Nephron (organoid): ENCODE data around the gene SPATA31C1.
A peak's percentile ranks its signal among the peaks of the same experiment; 100 is the strongest.

Source experiments
- H3K27ac Mint-ChIP-seq, 3 experiments: 2 replicates each; pipeline ENCODE4 v1.8.0; 2020; ENCODE audit warnings: mixed read lengths in 3 of 3, mild to moderate bottlenecking in 2 of 3, moderate library complexity in 1 of 3
- H3K27me3 Mint-ChIP-seq: 2 replicates; pipeline ENCODE4 v1.8.0; 2021; ENCODE audit warnings: low read depth, mild to moderate bottlenecking, moderate library complexity, mixed read lengths
- H3K36me3 Mint-ChIP-seq: 2 replicates; pipeline ENCODE4 v1.8.0; 2020; ENCODE audit warnings: low read depth, mixed read lengths
- H3K4me1 Mint-ChIP-seq: 2 replicates; pipeline ENCODE4 v1.8.0; 2020; ENCODE audit warnings: mixed read lengths
- H3K4me3 Mint-ChIP-seq, 3 experiments: 2 replicates each; pipeline ENCODE4 v1.8.0; 2020; ENCODE audit warnings: mild to moderate bottlenecking in 3 of 3, mixed read lengths in 3 of 3, moderate library complexity in 2 of 3
- H3K9me3 Mint-ChIP-seq: 2 replicates; pipeline ENCODE4 v1.8.0; 2020; ENCODE audit warnings: mixed read lengths
- CTCF ChIP-seq, 3 experiments: fragments of 200-600 bp; sonication (generic); IDR thresholded peaks; one replicate each; pipeline ENCODE4 v1.5.0; 2021; ENCODE audit warnings: antibody characterized with exemption in 3 of 3; ENCODE audit not compliant: unreplicated experiment in 3 of 3

Gene SPATA31C1

GRCh38 chr9:87873607-87874303 is 44.0 kb upstream of the SPATA31C1 start:
- H3K27me3 Mint-ChIP-seq: peaks cover 13% of the 10 kb centered on the region
- H3K27ac Mint-ChIP-seq: peak overlapping the region; percentile 84 to 96 (median 91)
- H3K36me3 Mint-ChIP-seq: no peaks in the 10 kb centered on the region
- no peak for TF ChIP-seq CTCF (IDR thresholded peaks at IDR 0.05; ENCODE audit: unreplicated experiment in 3 of 3)
- peaks cover 3% of the 10 kb centered on the region for H3K9me3 Mint-ChIP-seq
- H3K4me1 Mint-ChIP-seq: peaks cover 36% of the 10 kb centered on the region
- peak overlapping the region in 1 of 3 experiments; percentile 1 for H3K4me3 Mint-ChIP-seq

- no peak for TF ChIP-seq CTCF (IDR thresholded peaks at IDR 0.05; ENCODE audit: unreplicated experiment in 3 of 3)
- peak overlapping the region; percentile 84 to 96 (median 91) for H3K27ac Mint-ChIP-seq
- peaks cover 13% of the 10 kb centered on the region for H3K27me3 Mint-ChIP-seq
- H3K9me3 Mint-ChIP-seq: peaks cover 3% of the 10 kb centered on the region
- H3K36me3 Mint-ChIP-seq: no peaks in the 10 kb centered on the region
- H3K4me1 Mint-ChIP-seq: peaks cover 36% of the 10 kb centered on the region
- peak overlapping the region in 1 of 3 experiments; percentile 1 for H3K4me3 Mint-ChIP-seq
Observed at GRCh38 chr9:87874304-87874623, 43.5 kb upstream of the SPATA31C1 start.

GRCh38 chr9:87875060-87875459 is 42.7 kb upstream of the SPATA31C1 start:
- Mint-ChIP-seq H3K9me3 (peaks cover 3% of the 10 kb centered on the region), H3K27ac (peak overlapping the region; percentile 87 to 96 (median 91)), H3K27me3 (peaks cover 13% of the 10 kb centered on the region), H3K4me3 (no peak overlapping the region), H3K36me3 (no peaks in the 10 kb centered on the region), H3K4me1 (peaks cover 36% of the 10 kb centered on the region)
- no peak for TF ChIP-seq CTCF (IDR thresholded peaks at IDR 0.05; ENCODE audit: unreplicated experiment in 3 of 3)

DNA sequence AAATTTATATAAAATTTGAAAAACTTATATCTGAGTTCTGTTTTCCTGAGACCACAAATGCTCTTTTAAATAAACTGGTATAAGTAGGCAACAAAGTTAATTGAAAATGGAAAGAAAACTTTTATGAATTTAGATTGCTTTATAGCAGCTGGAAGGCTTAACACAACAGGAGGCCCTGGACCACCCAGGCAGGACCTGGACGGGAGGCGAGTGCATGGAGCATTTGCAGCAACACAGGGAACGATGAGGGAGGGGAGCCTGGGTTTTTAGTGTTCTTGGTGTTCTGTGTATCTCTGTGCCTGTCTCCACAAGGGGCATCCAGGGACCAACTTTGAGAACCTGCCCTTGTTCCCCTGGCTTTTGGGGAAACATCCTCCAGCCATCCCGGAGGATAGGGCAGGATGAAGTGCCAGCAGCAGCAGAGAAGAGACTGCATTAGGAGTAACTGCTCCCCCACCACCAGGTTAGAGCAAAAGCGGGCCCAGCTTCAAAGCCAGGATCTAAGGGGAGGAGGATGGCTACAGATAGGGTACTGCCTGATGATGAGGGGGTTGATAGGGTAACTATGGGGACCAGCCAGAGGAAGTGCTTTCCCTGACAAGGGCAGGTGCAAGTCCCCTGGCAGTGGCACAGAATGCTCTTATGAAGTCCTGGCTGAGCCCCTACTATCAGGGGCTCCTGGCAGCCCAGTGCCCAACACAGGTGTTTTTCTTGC is 41.8 kb upstream of the SPATA31C1 start:
- no peak for TF ChIP-seq CTCF (IDR thresholded peaks at IDR 0.05; ENCODE audit: unreplicated experiment in 3 of 3)
- H3K9me3 Mint-ChIP-seq: peaks cover 3% of the 10 kb centered on the region
- H3K27me3 Mint-ChIP-seq: peaks cover 13% of the 10 kb centered on the region
- peak overlapping the region; percentile 90 to 96 (median 91) for H3K27ac Mint-ChIP-seq
- H3K4me3 Mint-ChIP-seq: no peak overlapping the region
- H3K4me1 Mint-ChIP-seq: peaks cover 36% of the 10 kb centered on the region
- no peaks in the 10 kb centered on the region for H3K36me3 Mint-ChIP-seq

- peaks cover 13% of the 10 kb centered on the region for H3K27me3 Mint-ChIP-seq
Observed at GRCh38 chr9:87876708-87877107, 41.1 kb upstream of the SPATA31C1 start.

More at GRCh38 chr9:87876708-87877107, 41.1 kb upstream of the SPATA31C1 start:
- Mint-ChIP-seq H3K36me3 (no peaks in the 10 kb centered on the region), H3K4me3 (no peak overlapping the region), H3K9me3 (peaks cover 3% of the 10 kb centered on the region), H3K4me1 (peaks cover 35% of the 10 kb centered on the region), H3K27ac (peak overlapping the region in 2 of 3 experiments; percentile 59 to 96)
- TF ChIP-seq CTCF (IDR thresholded peaks at IDR 0.05; ENCODE audit: unreplicated experiment in 3 of 3): no peak
